Glutamatergic neuron (in vitro differentiated cells): Measurements from ENCODE around the gene FNDC3B. TPM values are rescaled to one million over a fixed set of nuclear protein-coding genes. Genes with fewer than 3 reads are reported as not detected.
"Not testable (repeated sequence)": the region's sequence is repeated elsewhere in the genome, so short reads cannot be mapped to it uniquely, and the experiment has no call there.

ENCODE experiments used
- DNase-seq: peaks from one replicate; pipeline ENCODE4 v3.0.0; 2022
- H3K27ac Mint-ChIP-seq: one replicate; pipeline ENCODE4 v1.8.0; 2020; ENCODE audit warnings: mild to moderate bottlenecking, mixed read lengths, inconsistent platforms; ENCODE audit not compliant: unreplicated experiment
- H3K27me3 Mint-ChIP-seq: one replicate; pipeline ENCODE4 v1.8.0; 2020; ENCODE audit warnings: mild to moderate bottlenecking, moderate library complexity, mixed read lengths, inconsistent platforms; ENCODE audit not compliant: unreplicated experiment
- H3K36me3 Mint-ChIP-seq: one replicate; pipeline ENCODE4 v1.8.0; 2020; ENCODE audit warnings: mild to moderate bottlenecking, mixed read lengths, inconsistent platforms; ENCODE audit not compliant: unreplicated experiment
- H3K4me1 Mint-ChIP-seq: one replicate; pipeline ENCODE4 v1.8.0; 2020; ENCODE audit warnings: mild to moderate bottlenecking, low read depth, mixed read lengths, inconsistent platforms; ENCODE audit not compliant: unreplicated experiment
- H3K4me3 Mint-ChIP-seq: one replicate; pipeline ENCODE4 v1.8.0; 2020; ENCODE audit warnings: mild to moderate bottlenecking, mixed read lengths, inconsistent platforms; ENCODE audit not compliant: unreplicated experiment
- H3K9me3 Mint-ChIP-seq: one replicate; pipeline ENCODE4 v1.8.0; 2020; ENCODE audit warnings: mild to moderate bottlenecking, moderate library complexity, mixed read lengths, inconsistent platforms; ENCODE audit not compliant: unreplicated experiment
- total RNA-seq: library from RNA; stranded (reverse); fragmentation: NEBNext Ultra II Directional; extraction: Animal tissue kit (Norgen Biotek cat#: 25700); gene quantifications from one replicate; pipeline ENCODE4 v1.2.1, GENCODE V29; 2021; ENCODE audit not compliant: unreplicated experiment
- TF ChIP-seq, protein P1 (sequence below): fragments of 200-600 bp; sonication (generic); IDR thresholded peaks from one replicate; pipeline ENCODE4 v1.5.0; 2021; ENCODE audit not compliant: partially characterized antibody, unreplicated experiment

FNDC3B gene
- total RNA-seq, 1 donor from 2014 or later, result 11.7 TPM

DNA sequence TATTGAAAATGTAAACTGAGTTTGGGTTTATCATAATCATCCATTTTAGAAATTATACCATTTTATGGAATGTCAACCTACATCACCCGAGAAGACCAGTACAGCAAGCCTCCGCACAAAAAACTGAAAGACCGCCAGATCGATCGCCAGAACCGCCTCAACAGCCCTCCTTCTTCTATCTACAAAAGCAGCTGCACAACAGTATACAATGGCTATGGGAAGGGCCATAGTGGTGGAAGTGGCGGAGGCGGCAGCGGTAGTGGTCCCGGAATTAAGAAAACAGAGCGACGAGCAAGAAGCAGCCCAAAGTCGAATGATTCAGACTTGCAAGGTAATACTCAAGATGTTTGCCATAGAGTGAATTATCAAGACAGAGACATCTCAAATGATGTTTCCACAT is 211.8 kb downstream of the FNDC3B start:
- no peak overlapping the region for H3K4me3 Mint-ChIP-seq

DNA sequence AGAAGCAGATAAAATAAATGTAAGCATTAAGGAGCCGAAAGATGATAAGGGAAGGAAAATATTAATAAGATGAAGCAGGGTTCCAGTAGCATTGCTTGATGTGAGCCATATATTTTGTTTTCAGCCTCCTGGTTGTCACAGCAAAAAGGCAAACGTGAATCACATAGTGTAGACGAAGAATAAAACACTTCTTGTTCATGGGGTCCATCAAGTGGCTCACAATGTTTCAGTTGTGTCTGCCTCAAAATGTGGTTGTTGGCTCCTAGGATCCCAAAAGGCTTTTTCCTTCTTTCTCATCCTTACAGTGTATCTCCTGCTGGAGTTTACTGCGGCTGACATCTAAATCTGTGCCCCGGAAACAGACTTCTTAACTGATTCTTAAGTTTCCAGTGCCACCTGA is 213.8 kb downstream of the FNDC3B start:
- Mint-ChIP-seq H3K36me3 (no peaks in the 10 kb centered on the region), H3K4me3 (no peak overlapping the region), H3K27ac (no peak overlapping the region), H3K9me3 (no peaks in the 10 kb centered on the region), H3K4me1 (no peaks in the 10 kb centered on the region), H3K27me3 (no peaks in the 10 kb centered on the region)
- DNase-seq, result no peak
- TF ChIP-seq, protein P1, sequence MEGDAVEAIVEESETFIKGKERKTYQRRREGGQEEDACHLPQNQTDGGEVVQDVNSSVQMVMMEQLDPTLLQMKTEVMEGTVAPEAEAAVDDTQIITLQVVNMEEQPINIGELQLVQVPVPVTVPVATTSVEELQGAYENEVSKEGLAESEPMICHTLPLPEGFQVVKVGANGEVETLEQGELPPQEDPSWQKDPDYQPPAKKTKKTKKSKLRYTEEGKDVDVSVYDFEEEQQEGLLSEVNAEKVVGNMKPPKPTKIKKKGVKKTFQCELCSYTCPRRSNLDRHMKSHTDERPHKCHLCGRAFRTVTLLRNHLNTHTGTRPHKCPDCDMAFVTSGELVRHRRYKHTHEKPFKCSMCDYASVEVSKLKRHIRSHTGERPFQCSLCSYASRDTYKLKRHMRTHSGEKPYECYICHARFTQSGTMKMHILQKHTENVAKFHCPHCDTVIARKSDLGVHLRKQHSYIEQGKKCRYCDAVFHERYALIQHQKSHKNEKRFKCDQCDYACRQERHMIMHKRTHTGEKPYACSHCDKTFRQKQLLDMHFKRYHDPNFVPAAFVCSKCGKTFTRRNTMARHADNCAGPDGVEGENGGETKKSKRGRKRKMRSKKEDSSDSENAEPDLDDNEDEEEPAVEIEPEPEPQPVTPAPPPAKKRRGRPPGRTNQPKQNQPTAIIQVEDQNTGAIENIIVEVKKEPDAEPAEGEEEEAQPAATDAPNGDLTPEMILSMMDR, result no peak

More for the DNA sequence above, 211.8 kb downstream of the FNDC3B start:
- DNase-seq, result no peak
- H3K9me3 Mint-ChIP-seq, result no peaks in the 10 kb centered on the region
- H3K4me1 Mint-ChIP-seq, result no peaks in the 10 kb centered on the region
- H3K36me3 Mint-ChIP-seq, result no peaks in the 10 kb centered on the region
- H3K27me3 Mint-ChIP-seq, result no peaks in the 10 kb centered on the region
- no peak overlapping the region for H3K27ac Mint-ChIP-seq
- TF ChIP-seq, protein P1, result no peak

DNA sequence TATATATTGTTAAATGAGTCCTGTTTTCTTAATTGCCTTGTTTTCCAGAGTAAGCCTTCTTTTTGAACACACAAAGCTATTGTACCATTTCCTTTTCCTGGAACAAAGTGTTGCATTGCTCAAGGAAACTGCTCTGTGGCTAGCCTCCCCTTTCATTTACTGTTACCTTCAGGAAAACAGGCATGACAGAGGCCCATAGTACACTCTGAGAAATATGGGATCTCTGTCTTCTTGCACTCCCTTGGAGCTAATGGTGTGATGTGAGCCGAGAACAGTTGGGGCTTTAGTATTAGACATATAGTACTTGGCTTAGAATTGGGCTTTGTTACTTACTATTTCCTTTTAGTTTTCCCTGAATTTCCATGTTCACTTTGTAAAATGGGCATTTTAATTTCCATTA is 215.2 kb downstream of the FNDC3B start:
- Mint-ChIP-seq H3K27ac (no peak overlapping the region), H3K4me3 (no peak overlapping the region), H3K9me3 (no peaks in the 10 kb centered on the region), H3K4me1 (no peaks in the 10 kb centered on the region), H3K27me3 (no peaks in the 10 kb centered on the region), H3K36me3 (no peaks in the 10 kb centered on the region)
- DNase-seq, result no peak
- TF ChIP-seq, protein P1, result no peak

DNA sequence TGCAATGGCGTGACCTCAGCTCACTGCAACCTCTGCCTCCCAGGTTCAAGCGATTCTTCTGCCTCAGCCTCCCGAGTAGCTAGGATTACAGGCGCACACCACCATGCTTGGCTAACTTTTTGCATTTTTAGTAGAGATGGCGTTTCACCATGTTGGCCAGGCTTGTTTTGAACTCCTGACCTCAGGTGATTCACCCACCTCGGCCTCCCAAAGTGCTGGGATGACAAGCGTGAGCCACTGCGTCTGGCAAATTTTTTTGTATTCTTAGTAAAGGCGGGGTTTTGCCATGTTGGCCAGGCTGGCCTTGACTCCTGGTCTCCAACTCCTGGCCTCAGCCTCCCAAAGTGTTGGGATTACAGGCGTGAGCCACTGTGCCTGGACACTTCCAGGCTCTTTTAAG is 215.9 kb downstream of the FNDC3B start:
- not testable (repeated sequence) for H3K36me3 Mint-ChIP-seq, H3K4me3 Mint-ChIP-seq, DNase-seq, H3K9me3 Mint-ChIP-seq, H3K27me3 Mint-ChIP-seq, H3K27ac Mint-ChIP-seq, H3K4me1 Mint-ChIP-seq

DNA sequence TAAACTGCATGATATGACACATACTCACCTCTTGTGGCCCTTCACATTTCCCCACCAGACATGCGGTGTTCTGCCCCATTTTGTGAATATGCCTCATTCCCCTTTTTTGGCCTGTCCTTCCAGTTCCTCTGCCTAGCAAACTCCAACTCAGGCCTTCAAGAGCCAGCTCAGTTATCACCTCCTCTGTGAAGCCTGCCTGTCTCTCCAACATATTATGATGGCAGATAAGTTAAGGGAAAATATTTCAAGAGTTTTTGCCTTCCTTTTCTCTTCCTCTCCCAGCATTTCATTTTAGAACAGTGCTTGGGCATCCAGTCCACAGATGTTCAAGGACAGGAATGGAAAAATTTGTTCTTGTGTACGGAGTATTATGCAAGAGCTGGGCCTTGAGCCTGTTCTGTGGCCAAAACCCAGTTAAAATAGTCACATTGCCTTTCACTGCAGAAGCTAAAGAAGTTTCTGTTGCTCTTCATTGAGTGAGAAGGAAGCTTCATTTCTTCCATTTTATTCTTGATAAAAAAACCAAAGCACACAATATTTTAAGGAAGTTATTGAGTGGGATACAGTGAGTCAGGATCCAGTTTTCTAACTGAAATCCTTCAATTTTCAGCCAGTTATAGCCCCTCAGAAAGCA is 216.8 kb downstream of the FNDC3B start:
- Mint-ChIP-seq H3K9me3 (no peaks in the 10 kb centered on the region), H3K27me3 (no peaks in the 10 kb centered on the region), H3K4me1 (peaks cover 1% of the 10 kb centered on the region), H3K36me3 (no peaks in the 10 kb centered on the region), H3K27ac (no peak overlapping the region), H3K4me3 (no peak overlapping the region)
- DNase-seq, result no peak
- TF ChIP-seq, protein P1, result no peak
